Measurements from ENCODE around the gene ADPRH. TPM values are rescaled to one million over a fixed set of nuclear protein-coding genes. Genes with fewer than 3 reads are reported as not detected.

The ADPRH gene
- total RNA-seq, 1 donor from 2014 or later = 12.2 TPM

DNA sequence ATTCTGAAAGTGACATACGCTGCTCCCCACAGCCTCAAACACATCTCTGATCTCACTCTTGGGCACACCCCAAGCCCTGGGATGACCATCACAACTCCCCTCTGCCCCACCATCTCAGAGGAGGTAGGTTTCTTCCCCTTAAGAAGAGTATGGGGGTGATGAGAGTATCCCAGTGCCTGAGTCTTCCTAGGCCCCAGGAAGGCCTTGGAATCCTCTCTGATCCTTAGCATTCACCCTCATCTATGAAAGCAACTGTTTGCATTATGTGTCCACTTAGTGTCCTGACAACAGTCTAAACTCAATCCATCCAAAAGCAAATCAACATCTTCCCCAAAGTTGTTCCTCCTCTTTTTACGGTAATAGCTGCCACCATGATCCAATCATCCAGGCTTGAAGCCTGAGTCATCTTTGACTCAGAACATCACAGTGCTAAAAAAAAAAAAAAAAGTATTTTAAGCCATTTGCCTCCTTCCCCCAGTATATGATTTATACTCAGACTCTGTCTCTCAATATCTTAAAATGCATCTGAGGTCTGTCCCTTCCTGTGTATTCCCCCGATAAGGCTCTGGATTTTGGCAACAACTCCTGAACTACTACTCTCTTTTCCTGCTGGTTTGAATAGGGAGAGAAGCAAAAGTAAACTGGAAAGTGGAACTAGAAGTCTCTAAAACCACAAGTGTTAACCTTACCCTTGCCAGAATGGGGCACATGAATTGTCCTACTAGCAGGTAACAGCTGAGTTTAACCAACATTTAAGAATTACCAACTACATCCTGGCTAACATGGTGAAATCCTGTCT is 58.6 kb downstream of the ADPRH start:
- ATAC-seq (ENCODE audit: poor library complexity) = peak; percentile 5
- intact Hi-C loops (cut with DNase I) = loop anchor here (5.0 kb wide), 1 partner anchor 36 kb away; no protein-coding TSS in a partner anchor
- DNase-seq = no peak

Other genes starting within 250 kb of the ADPRH start
- 15.0 TPM for gene TMEM39A, start 115.9 kb upstream of the ADPRH start, total RNA-seq
- gene POGLUT1, start 110.5 kb upstream of the ADPRH start, total RNA-seq = 4.6 TPM
- gene TIMMDC1, start 80.9 kb upstream of the ADPRH start, total RNA-seq = 331 TPM
- gene CD80, start 19.9 kb upstream of the ADPRH start, total RNA-seq = not detected
- gene PLA1A, start 18.4 kb downstream of the ADPRH start, total RNA-seq = 1.6 TPM
- 538 TPM for gene POPDC2, start 81.1 kb downstream of the ADPRH start, total RNA-seq
- 168 TPM for gene COX17, start 97.9 kb downstream of the ADPRH start, total RNA-seq
- gene CFAP91, start 123.5 kb downstream of the ADPRH start, total RNA-seq = 0.75 TPM
- gene NR1I2, start 202.6 kb downstream of the ADPRH start, total RNA-seq = 0.11 TPM

Measured in Right ventricle myocardium superior (tissue), 1 donor.